IPS-NIHi11 (cell line): ENCODE results near the gene CDK5R2.
"Not testable (repeated sequence)": the region's sequence is repeated elsewhere in the genome, so short reads cannot be mapped to it uniquely, and the experiment has no call there.

Experiments
- DNase-seq: peaks from one replicate; pipeline ENCODE4 v3.0.0; 2012; ENCODE audit warnings: mixed read lengths, low spot score

The CDK5R2 gene

GRCh38 chr2:218959141-218959731 is at the start of gene CDK5R2:
Gene CDK5R2 (plus strand): TSS chr2:218959666. CDS start chr2:218959821, 155 bp downstream.
- DNase-seq: peak; percentile 99

- DNase-seq: no peak
These were observed 48.7 kb upstream of the CDK5R2 start for GRCh38 chr2:218910741-218911140.

GRCh38 chr2:218920504-218920903 is 39.0 kb upstream of the CDK5R2 start:
- DNase-seq: no peak

- no peak for DNase-seq
These were observed 34.7 kb upstream of the CDK5R2 start for GRCh38 chr2:218924757-218925156.

DNA sequence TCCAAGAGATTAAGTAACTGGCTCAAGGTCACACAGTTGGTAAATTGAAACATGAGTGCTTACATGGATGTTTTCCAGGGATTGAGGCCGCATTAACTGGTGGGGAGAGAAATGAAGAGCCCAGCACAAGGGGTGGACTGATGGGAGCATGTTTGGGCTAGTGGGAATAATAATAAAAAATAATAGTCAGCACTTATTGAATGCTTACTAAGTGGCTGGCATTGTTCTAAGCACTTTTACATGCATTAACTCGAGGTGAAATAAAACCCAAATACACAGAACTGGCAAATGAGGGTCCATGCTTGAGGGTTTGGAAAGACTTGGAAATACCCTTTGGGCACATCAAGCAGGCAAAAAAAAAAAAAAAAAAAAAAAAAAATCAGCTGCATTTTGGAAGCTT is 34.0 kb upstream of the CDK5R2 start:
- DNase-seq: no peak

DNA sequence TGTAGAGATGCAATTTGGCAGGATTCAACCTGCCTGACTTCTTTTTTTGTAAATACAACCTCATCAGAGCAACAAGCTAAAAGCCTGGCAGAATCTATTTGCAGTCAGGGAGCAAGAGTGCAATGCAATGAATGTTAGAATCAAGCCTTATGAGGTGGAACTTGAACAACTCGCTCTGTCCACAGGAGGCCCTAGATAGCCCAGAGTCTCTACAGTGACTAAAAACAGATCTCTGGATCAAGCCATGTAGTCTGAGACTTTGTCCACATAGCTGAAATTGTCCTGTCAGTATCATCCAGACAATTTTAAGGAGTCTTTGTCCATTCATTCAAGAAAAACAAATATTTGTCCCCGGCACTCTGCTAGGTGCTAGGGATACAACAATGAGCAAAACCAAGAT is 32.0 kb upstream of the CDK5R2 start:
- DNase-seq: no peak

GRCh38 chr2:218927876-218928275 is 31.6 kb upstream of the CDK5R2 start:
- no peak for DNase-seq

GRCh38 chr2:218930488-218930887 is 29.0 kb upstream of the CDK5R2 start:
- not testable (repeated sequence) for DNase-seq

DNA sequence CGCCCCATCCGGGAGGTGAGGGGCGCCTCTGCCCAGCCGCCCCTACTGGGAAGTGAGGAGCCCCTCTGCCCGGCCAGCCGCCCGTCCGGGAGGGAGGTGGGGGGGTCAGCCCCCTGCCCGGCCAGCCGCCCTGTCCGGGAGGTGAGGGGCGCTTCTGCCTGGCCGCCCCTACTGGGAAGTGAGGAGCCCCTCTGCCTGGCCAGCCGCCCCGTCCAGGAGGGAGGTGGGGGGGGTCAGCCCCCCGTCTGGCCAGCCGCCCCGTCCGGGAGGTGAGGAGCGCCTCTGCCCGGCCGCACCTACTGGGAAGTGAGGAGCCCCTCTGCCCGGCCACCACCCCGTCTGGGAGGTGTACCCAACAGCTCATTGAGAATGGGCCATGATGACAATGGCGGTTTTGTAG is 27.7 kb upstream of the CDK5R2 start:
- DNase-seq: not testable (repeated sequence)

DNA sequence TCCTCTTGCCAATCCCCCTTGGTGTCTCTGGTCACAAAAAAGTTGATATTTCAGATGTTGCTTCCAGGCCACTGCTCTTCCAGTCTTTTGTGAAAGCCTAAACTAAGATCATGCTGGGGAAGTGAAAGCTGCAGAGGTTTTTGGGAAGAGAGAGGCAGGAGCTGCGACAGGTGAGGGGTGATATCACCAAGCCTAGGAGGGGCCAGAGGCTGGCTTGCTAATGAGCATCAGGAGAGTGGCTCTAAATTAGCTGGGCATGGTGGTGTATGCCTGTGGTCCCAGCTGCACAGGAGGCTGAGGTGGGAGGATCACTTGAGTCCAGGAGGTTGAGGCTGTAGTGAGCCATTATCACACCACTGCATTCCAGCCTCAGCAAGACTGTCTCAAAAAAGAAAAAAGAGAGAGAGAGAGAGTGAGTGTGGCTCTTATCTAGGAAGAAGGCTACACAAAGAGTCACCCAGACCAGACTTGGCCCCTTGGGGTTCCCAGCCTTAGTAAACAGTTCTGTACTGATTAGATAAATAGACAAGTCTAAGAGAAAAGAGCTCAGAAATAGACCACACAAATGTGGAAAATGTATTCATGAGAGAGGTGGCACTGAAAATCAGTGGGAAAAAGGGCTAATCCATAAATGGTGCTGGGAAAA is 14.6 kb upstream of the CDK5R2 start:
- no peak for DNase-seq

DNA sequence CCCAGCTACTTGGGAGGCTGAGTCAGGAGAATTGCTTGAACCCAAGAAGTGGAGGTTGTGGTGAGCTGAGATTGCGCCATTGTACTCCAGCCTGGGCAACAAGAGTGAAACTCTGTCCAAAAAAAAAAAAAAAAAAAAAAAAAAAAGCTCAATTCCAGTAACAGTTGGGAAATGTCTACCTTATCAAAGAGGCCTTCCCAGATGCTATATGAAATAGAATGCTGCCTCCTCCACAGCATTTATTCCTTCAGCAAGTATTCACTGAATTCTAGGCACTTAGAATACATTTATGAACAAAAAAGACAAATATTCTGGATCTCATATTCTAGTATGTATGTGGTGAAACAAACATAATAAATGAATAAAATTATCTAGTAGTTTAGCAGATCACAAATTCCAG is 12.8 kb upstream of the CDK5R2 start:
- DNase-seq: no peak

DNA sequence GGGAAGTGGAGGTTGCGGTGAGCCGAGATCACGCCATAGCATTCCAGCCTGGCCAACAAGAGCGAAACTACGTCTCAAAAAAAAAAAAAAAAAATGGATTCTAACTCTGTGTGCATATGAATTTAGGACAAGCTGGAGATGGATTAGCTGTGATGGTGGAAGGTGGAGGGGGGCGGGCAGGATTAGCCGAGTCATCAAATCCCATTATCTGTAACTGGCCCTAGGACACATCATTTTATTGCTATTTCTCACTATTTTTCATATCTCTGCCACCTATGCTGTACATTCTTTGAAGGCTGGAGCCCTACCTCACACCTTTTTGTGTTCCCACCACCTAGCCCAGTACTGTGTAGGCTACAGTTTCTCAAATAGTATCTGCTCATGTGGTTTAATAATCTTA is 7.3 kb upstream of the CDK5R2 start:
- no peak for DNase-seq

DNA sequence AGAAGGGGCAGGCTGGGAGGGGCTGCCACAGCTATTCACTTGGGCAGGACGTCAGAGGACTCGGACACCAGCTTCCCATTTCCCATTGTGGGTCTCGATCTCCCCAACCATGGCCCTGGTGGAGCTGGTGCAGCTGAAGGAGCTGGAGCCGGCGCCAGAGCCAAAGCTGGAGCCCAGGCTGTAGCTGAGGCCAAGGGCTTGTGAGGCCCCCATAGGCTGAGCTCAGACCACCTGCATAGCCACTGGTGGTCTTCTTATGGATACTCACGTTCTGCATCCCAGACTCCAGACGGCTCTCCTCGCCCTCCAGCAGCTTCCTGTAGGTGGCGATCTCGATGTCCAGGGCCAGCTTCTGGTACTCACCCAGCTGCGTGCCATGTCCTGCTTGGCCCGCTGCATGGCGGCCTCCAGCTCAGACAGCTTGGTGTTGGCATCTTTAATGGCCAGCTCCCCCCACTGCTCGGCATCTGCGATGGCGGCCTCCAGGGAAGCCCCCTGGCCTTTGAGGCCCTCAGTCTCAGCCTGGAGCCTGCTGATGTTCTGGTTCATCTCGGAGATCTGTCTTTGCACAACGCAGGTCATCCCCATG is 6.0 kb upstream of the CDK5R2 start:
- DNase-seq: peak; percentile 34

DNA sequence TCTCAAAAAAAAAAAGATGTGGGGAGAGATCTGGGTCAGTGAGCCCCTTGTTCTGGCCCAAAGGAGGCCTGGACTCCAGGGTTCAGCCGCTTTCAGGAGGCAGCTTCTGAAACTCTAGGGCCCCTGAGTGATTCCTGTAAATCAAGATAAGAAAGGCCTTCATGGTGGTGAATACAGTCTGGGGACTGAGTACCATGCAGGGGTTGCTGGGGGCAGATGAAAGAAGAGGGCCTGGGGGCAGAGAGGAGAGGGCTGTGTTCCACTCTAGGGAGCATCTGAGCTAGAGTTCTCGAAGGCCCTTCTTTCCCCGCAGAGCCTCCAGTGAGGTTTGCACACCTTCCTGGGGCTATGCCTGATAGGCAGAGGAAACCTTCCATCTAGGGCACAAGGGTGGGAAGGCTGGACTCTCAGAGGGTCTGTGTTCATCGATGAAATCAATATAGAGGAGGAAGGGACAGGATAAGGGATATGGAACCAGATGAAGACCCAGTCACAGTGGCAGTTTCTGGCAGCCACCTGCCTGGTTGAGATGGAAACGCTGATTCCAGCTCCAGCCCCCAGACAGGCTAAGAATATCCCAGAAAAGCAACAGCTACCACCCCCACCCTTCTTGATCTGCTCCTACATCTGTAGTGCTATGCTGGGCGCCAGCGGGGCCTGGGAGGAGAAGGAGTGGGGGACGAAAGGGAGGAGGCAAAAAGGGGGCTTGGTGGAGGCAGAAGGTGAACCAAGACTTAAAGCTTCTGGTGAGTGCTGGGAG is 4.7 kb upstream of the CDK5R2 start:
- DNase-seq: no peak

DNA sequence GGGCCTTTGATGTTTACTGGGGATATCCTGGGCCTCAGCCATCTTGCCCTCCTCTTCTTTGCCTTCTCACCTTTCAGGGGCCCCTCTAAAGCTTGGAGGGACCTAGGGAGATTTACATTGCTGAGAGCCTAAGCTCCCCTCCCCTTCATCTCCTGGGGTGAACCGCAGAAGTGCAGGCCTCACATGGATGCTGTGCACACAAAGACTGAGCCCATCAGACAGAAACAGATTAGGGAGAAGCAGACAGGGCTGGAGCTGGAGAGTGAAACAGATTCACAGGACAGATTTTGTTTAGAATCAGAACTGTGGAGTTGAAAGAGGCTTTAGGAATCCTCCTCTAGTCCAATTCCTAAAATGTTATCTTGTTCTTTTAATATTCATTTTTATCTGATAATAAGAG is 3.4 kb upstream of the CDK5R2 start:
- DNase-seq: no peak

GRCh38 chr2:218957671-218958070 is 1.8 kb upstream of the CDK5R2 start:
- no peak for DNase-seq

DNA sequence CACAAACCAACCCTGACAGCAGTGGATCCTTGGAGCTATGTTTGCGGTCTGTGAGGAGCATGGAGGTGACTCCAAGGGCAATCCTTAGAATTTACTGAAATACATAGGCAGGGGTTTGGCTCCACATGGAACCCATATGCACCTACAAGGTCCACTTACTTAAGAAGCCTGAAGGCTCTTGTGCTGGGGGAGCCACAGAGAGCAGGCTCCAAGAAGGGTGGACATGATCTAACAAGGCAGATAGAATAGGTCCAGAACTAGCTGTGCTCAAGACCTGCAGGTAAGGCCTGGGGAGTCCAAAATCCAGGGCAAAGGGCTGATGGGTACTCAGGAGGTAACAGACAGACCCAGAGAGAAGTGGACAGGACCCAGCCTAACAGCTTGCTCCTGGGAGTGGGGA is 1.2 kb upstream of the CDK5R2 start:
- no peak for DNase-seq

DNA sequence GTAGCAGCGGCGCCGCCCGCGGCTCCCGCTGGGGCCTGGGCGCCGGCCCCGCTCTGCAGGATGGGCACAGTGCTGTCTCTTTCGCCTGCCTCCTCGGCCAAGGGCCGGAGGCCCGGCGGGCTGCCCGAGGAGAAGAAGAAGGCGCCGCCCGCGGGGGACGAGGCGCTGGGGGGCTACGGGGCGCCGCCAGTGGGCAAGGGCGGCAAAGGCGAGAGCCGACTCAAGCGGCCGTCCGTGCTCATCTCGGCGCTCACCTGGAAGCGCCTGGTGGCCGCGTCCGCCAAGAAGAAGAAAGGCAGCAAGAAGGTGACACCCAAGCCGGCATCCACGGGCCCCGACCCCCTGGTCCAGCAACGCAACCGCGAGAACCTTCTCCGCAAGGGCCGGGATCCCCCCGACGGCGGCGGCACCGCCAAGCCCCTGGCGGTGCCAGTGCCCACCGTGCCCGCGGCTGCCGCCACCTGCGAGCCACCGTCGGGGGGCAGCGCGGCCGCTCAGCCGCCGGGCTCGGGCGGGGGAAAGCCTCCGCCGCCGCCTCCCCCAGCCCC is 369 bp downstream of the CDK5R2 start:
- peak; percentile 20 for DNase-seq

GRCh38 chr2:218960309-218961165 is 1.1 kb downstream of the CDK5R2 start:
- peak; percentile 7 for DNase-seq

GRCh38 chr2:218961229-218961628 is 1.8 kb downstream of the CDK5R2 start:
- DNase-seq: no peak

DNA sequence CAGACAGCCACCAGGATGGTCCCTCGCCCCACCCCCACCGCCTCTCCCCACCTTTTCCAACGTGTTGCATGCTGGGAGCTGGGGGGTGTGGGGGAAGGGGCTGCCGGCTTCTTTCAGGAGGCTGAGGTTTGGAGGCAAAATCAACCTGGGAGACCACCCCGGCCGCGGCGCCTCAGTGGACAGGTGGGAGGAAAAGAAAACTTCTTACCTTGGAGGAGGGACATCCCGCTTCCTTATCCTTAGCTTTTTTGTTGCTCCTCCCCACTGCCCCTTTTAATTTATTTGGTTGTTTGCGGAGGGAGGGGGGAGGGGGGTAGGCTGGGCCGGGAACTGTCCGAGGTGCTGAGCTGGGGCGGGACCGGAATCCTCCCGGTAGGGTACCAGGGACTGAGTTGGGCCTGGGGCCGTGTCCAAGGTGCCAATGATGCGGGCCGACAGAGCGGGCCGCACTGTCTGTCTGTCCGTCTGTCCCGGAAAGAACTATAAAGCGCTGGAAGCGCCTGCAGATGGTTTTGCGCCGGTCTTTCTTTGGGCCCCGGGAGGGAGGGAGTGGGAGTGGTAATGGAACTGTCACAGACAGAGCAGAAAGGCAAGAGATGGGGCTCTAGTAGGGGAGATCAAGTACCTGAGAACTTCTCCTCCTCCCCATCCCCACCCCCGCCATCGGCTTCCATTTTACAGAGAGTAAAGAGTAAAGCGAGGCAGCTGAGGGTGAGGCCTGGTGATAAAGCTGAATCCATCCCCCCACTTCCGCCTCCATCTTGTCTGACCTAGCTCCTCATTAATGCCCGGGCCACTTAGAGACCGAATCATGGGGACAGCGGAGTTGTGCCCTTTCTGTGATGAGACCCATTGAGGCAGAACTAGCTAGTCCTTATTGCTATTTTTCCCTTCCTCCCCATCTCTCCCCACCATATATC is 2.4 kb downstream of the CDK5R2 start:
- peak; percentile 78 for DNase-seq
